Adrenal gland (tissue), 5 donors: Measurements from ENCODE around the gene GPR3.

Experiments
- CTCF ChIP-seq, 6 experiments: fragments of 450-650 bp in 4 of 6; fragments of 200-600 bp in 2 of 6; sonication (generic) in 1 of 6; IDR thresholded peaks; 1 replicate in 5 of 6; 2 replicates in 1 of 6; pipeline versions ENCODE4 v1.5.1 to v1.8.0; 2016 to 2021; ENCODE audit warnings: antibody characterized with exemption in 6 of 6, mild to moderate bottlenecking in 2 of 6, moderate library complexity in 1 of 6
- POLR2A ChIP-seq, 2 donors: fragments of 450-650 bp; IDR thresholded peaks; one replicate each; pipeline ENCODE4 v1.6.1; 2017; ENCODE audit warnings: antibody characterized with exemption in 2 of 2, mild to moderate bottlenecking in 2 of 2, moderate library complexity in 1 of 2
- donor health status: DM: no; HTN: no; CAD: no.

GRCh38 chr1:27350663-27351540 lies 41.5 kb upstream of the GPR3 start:
- TF ChIP-seq CTCF (IDR thresholded peaks at IDR 0.05) (no peak), POLR2A (IDR thresholded peaks at IDR 0.05) (no peak)
